ENCODE data around the gene KLB.
"Not testable (repeated sequence)": the region's sequence is repeated elsewhere in the genome, so short reads cannot be mapped to it uniquely, and the experiment has no call there.

KLB gene

DNA sequence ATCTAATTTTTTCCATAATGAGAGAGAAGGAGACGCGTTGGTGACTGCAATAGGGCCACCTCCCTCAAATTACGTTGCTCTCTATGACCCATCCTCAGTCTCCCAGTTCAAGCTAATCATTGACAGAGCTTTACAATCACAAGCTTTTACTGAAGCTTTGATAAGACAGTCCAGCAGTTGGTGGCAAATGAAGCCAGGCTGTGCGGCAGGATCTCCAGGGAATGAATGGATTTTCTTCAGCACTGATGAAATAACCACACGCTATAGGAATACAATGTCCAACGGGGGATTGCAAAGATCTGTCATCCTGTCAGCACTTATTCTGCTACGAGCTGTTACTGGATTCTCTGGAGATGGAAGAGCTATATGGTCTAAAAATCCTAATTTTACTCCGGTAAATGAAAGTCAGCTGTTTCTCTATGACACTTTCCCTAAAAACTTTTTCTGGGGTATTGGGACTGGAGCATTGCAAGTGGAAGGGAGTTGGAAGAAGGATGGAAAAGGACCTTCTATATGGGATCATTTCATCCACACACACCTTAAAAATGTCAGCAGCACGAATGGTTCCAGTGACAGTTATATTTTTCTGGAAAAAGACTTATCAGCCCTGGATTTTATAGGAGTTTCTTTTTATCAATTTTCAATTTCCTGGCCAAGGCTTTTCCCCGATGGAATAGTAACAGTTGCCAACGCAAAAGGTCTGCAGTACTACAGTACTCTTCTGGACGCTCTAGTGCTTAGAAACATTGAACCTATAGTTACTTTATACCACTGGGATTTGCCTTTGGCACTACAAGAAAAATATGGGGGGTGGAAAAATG is at the start of gene KLB:
Gene KLB, plus strand, starts transcription at position 168 of the 821 bp plus-strand sequence. Its CDS starts 20 bp downstream, at position 188.
- no peak for DNase-seq

DNA sequence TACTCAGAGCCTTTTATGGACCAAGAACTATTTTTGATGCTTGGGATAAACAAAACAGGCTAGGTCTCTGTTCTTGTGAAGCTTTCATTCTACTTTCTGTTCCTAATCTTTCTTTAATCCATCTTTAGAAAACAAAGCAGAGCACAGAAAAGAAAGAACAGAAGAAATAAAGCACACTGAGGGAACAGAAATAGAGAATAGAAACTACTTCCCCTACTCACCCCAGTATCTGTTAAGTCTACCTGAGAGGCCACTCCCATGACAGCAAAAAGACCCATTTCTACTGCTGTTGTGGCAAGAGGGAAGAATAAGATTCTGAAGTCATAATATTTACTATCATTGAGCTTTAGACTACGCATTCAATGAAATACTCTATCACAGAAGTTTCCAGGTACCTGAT is 49.7 kb upstream of the KLB start:
- DNase-seq = peak; percentile 57

- not testable (repeated sequence) for DNase-seq
These were observed 46.1 kb upstream of the KLB start for GRCh38 chr4:39360611-39361010.

DNA sequence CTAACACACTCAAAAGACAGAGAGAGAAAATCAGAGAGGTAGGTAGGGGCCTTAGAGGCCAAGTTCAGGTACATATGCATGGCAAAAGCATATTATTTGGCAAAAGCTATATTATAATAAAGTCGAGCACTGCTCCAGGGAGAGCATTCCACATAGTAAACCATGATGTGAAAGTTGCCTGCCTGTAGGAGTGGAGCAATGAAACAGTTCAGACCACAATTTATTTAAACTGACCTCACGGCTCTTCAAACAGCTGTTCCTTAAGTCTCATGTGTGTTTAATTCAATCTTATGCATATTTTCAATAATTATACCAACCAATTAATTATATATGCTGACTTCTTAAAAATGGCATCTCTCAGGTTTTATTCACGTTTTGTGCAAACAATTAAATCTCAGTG is 43.9 kb upstream of the KLB start:
- no peak for DNase-seq

DNA sequence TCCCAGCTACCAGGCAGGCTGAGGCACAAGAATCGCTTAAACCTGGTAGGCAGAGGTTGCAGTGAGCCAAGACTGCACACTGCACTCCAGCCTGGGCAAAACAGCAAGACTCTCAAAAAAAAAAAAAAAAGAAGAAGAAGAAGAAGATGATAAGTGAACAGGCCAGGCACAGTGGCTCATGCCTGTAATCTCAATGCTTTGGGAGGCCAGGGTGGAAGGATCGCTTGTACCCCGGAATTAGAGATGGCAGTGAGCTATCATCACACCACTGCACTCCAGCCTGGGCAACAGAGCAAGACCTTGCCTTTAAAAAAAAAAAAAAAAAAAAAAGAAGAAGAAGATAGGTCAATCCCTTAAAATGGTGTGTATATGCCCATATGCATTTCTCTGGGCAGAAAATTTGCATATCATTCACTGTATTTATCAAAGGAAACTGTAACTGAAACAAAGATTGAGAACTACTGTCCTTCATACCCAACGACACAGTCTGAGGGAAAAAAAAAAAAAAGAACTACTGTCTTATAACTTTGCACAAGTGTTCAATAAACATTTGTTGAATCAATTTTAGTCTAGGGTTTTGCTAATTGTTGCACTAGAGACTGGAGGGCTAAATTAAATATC is 42.8 kb upstream of the KLB start:
- DNase-seq = no peak

DNA sequence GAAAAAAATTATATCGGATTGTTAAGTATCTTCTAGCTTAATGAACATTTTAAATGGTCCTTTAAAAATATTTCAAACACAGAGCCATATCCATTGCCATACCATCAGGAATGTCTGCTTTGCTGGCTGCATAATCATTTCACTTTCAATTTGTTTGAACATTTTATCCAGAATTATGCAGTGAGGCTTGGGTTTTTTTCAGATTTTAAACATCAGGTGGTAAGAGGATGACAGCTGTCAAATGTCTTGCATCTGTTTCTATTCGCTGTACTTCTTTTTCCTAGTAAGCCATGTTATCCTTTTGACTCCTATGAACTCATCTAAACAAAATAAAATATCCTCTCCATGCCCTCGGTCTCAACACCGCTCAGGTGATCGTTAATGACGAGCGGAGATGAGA is 41.4 kb upstream of the KLB start:
- DNase-seq = no peak

GRCh38 chr4:39365830-39366771 is 40.6 kb upstream of the KLB start, which contains the start of gene RFC1:
RFC1 (minus strand) TSS chr4:39366362; CDS start chr4:39366241, 121 bp downstream.
- peak; percentile 73 for DNase-seq

DNA sequence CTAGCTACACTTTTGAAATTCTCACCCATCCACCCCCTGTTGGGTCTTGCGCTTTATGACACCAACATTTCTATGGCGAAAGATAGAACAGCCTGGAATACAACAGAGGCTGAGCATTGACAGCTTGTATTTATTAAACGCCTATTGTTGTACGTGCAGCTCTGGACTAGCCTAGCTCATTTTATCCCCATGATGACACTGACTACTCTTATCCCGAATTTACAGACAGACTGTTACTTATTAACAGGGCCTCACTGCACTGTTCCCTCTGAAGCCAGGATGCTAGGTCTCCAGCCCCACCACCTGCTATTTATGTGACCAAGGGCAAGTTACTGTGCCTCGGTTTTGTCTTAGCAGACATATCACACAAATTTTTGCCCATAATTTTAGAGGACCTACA is 39.6 kb upstream of the KLB start:
- DNase-seq = no peak

DNA sequence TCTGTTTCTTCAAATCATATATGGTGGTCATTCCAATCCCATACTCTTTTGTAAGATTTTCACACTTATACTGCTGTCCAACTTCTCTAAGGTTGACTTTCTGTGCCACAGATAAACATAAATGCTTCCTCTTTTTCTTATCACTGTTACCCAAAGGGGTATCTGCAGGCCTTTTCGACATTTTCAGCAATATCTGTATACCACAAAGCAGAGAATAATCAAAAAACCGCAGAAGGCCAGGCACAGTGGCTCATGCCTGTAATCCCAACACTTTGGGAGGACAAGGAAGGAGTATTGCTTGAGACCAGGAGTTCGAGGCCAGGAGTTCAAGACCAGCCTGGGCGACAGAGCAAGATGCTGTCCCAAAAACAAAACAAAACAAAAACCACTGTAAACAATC is 37.4 kb upstream of the KLB start:
- DNase-seq = peak; percentile 74

DNA sequence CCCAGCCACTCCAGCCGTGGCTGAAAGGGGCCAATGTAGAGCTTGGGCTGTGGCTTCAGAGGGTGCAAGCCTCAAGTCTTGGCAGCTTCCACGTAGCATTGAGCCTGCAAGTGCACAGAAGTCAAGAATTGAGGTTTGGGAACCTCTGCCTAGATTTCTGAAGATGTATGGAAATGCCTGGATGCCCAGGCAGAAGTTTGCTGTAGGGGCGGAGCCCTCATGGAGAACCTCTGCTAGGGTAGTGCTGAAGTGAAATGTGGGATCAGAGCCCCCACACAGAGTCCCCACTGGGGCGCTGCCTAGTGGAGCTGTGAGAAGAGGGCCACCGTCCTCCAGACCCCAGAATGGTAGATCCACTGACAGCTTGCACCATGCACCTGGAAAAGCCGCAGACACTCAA is 35.5 kb upstream of the KLB start:
- DNase-seq = not testable (repeated sequence)

DNA sequence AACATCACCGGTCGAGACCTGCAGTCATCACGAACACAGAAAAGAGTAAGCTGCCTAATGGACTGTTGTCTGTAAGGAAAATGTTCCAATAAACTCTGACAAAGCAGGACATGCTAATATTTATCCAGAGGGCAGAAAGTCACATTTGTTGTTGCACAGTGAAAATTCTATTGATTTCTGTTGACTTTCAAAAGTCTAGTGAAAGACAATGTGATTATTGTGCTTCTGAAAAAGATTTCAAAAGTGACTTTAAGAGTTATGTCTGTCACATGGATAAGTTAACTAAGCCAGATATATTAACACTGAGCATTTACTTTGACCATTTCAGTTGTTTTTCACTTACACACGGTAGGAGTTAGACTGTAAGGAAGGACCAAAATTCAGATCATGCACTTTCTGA is 31.3 kb upstream of the KLB start:
- DNase-seq = no peak

DNA sequence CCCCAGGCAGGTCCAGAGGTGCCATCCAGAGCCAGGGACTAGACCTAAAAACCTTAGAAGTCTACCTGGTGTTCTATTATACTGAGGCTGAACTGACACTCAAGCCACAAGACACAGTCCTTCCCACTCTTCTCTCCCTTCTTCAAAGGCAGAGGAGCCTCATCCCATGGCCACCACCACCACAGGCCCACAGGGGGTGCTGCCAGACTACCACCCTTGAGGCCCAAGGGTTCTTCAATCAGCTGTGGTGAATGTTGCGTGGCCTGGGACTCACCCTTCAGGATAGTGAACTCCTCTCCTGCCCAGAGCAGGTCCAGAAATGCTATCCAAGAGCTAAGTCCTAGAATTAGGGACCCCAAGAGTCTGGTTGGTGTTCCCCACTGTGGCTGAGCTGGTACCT is 23.0 kb upstream of the KLB start:
- no peak for DNase-seq

- DNase-seq = no peak
These were observed 22.2 kb upstream of the KLB start for GRCh38 chr4:39384563-39384962.

DNA sequence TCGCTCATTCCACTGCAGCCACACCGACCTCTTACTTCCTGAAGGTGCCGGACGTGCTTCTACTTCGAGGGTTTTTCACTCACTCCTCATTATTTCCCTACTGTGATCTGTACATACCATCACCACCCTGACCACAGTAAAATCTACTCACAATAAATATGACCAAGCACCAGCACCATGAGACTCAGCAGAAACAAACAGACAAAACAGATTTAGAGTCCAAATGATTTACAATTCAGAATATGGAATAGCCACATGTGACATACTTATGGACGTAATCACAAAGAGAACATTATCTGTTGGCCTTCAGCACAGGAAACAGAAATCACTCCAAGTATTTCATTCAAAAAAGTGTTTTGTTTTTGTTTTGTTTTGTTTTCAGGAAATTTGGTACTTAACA is 16.1 kb upstream of the KLB start:
- no peak for DNase-seq

DNA sequence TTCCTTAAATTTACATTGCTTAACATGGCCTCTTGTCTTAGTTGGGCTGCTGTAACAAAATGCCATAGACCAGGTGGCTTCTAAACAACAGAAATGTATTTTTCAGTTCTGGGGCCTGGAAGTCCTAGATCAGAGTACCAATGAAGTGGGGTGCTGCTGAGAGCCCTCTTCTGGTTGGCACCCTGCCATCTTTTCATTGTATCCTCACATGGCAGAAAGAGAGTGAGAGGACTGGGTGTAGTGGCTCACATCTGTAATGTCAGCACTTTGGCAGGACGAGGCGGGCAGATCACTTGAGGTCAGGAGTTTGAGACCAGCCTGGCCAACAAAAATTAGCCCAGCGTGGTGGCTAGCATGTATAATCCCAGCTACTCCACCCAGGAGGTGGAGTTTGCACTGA is 12.0 kb upstream of the KLB start:
- no peak for DNase-seq

GRCh38 chr4:39401640-39402039 is 5.1 kb upstream of the KLB start:
- not testable (repeated sequence) for DNase-seq

DNA sequence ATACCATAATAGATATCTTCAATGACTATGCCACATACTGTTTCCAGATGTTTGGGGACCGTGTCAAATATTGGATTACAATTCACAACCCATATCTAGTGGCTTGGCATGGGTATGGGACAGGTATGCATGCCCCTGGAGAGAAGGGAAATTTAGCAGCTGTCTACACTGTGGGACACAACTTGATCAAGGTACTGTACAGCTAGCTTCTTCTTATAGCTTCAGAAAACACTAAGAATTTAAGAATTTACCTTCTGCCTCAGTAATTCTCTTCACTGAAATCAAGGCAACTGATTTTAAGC is 805 bp downstream of the KLB start:
- no peak for DNase-seq

DNA sequence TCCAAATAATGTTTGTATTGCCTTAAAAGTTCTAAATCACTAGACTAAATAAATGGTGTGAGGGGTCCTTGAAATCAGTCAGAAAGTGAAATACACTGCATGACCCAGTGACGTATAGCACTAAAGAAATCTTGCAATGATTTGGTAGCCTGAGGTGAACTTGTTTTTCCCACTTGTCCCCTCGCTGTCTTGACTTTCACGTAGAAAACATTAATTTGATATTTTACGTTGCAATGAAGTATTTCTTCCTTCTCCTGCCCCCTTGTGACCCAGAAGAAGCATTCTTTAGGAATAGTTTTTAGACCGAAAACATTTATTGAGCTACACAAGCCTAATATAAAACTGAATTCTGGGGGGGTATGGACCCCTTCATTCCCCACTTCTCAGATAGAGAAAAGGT is 3.7 kb downstream of the KLB start:
- DNase-seq = no peak

DNA sequence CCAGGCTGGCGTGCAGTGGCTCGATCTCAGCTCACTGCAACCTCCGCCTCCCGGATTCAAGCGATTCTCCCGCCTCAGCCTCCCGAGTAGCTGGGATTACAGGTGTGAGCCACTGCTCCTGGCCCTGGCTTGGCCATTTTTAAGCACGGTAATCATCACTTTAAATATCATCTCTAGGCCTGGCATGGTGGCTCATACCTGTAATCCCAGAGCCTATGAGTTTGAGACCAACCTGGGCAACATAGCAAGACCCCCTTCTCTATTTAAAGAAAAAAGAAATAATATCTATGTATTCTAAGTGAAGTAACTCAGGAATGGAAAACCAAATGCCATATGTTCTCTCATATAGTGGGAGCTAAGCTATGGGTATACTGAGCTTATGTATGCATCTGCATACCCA is 4.8 kb downstream of the KLB start:
- DNase-seq = not testable (repeated sequence)

DNA sequence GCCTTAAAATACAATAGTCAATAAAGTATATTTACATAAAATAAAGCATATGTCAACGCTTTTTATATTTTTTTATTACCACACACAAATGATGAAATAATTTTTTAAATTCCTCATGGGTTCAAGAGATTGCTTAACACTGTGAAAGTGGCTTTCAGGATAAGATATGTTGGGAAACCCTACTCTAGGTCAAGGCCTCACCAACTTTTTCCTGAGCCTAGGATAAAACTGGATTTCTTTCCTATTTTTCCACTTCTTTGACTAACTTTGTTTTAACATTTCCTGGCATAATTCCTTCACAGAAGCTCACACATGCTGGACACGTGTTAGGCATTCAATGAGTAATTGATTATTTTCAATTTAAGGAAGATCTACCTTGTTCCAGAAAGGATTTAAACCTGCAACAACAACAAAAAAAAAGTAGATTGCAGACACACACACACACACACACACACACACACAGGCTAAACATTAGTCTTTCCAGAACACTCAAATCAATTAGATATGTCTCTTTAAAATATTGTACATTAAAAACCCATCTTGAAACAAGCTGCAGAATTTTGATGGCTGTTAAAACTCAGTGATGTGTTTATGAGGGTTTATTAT is 9.1 kb downstream of the KLB start:
- no peak for DNase-seq

GRCh38 chr4:39422247-39422646 is 15.5 kb downstream of the KLB start:
- DNase-seq = no peak

DNA sequence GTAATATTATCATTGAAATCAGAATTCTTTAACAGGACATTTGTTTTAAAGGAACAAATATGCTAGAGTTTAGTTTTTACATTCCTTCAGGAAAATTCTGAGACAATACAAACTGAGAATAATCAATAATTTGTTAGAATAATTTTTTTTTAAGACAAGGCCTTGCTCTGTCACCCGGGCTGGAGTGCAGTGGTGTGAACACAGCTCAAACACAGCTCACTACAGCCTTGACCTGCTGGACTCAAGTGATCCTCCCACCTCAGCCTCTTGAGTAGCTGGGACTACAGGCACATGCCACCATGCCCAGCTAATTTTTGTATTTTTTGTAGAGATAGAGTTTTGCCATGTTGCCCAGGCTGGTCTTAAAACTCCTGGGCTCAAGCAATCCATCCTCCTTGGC is 18.6 kb downstream of the KLB start:
- not testable (repeated sequence) for DNase-seq

- DNase-seq = no peak
These were observed 20.0 kb downstream of the KLB start for GRCh38 chr4:39426728-39427127.

Measured in MV-4-11 (cell line).